H1 (cell line): ENCODE data around the gene DHRS7C.

Experiments used
- FOSL1 ChIP-seq: IDR thresholded peaks from 2 replicates; pipeline ENCODE4 v1.6.1; 2011; ENCODE audit warnings: mild to moderate bottlenecking, low read depth, low read length, moderate library complexity; ENCODE audit not compliant: insufficient read depth
- JUN ChIP-seq: IDR thresholded peaks from 2 replicates; pipeline ENCODE4 v1.6.1; 2011; ENCODE audit warnings: low read depth, mild to moderate bottlenecking, improper control_type of control experiment, low read length
- POLR2A ChIP-seq, 2 experiments: IDR thresholded peaks; 1 replicate in 1 of 2; 2 replicates in 1 of 2; pipeline ENCODE4 v1.6.1; 2011; ENCODE audit warnings: low read depth in 2 of 2, low read length in 2 of 2, mild to moderate bottlenecking in 2 of 2; ENCODE audit errors: control extremely low read depth in 1 of 2
- SP1 ChIP-seq: IDR thresholded peaks from 2 replicates; pipeline ENCODE4 v1.6.1; 2011; ENCODE audit warnings: low read depth, low read length
- YY1 ChIP-seq: IDR thresholded peaks from 2 replicates; pipeline ENCODE4 v1.6.1; 2011; ENCODE audit warnings: low read depth, mild to moderate bottlenecking, low read length
- ZNF274 ChIP-seq: IDR thresholded peaks from 2 replicates; pipeline ENCODE4 v1.7.0; 2012; ENCODE audit warnings: low read length, borderline replicate concordance; ENCODE audit errors: extremely low read depth
- TF ChIP-seq, protein P1 (sequence below), 3 experiments: IDR thresholded peaks; 1 replicate in 2 of 3; 2 replicates in 1 of 3; pipeline versions ENCODE4 v1.5.1 to v1.6.1; 2011; ENCODE audit warnings: low read length in 3 of 3, mild to moderate bottlenecking in 3 of 3, inconsistent platforms in 2 of 3, low read depth in 1 of 3, moderate library complexity in 1 of 3; ENCODE audit not compliant: insufficient read depth in 1 of 3; ENCODE audit errors: control extremely low read depth in 1 of 3

DNA sequence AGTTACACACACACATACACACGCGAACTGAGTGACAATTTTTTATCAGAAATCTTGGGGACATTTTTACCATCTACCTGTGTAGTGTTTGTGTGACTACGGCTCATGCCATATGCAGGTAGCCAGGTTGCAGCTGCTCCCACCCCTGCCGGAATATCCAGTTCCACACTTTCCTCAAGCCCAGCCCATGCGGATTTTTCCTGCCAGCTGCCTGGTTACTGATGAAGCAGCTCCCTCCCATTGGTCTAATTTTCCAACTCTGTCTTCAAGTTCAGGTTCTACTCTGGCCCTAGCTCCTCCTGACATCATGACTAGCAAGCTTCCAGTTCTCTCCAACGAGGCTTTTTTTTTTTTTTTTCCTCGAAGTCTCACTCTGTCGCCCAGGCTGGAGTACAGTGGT, 25.7 kb upstream of the DHRS7C start:
- TF ChIP-seq JUN (no peak), YY1 (no peak), FOSL1 (no peak), SP1 (peak; percentile 94), POLR2A (IDR thresholded peaks at IDR 0.05; ENCODE audit: control extremely low read depth in 1 of 2, low read depth in 2 of 2, low read length in 2 of 2) (no peak), ZNF274 (no peak)
- TF ChIP-seq, protein P1, sequence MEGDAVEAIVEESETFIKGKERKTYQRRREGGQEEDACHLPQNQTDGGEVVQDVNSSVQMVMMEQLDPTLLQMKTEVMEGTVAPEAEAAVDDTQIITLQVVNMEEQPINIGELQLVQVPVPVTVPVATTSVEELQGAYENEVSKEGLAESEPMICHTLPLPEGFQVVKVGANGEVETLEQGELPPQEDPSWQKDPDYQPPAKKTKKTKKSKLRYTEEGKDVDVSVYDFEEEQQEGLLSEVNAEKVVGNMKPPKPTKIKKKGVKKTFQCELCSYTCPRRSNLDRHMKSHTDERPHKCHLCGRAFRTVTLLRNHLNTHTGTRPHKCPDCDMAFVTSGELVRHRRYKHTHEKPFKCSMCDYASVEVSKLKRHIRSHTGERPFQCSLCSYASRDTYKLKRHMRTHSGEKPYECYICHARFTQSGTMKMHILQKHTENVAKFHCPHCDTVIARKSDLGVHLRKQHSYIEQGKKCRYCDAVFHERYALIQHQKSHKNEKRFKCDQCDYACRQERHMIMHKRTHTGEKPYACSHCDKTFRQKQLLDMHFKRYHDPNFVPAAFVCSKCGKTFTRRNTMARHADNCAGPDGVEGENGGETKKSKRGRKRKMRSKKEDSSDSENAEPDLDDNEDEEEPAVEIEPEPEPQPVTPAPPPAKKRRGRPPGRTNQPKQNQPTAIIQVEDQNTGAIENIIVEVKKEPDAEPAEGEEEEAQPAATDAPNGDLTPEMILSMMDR (IDR thresholded peaks at IDR 0.05; ENCODE audit: control extremely low read depth in 1 of 3, insufficient read depth in 1 of 3, low read depth in 1 of 3, low read length in 3 of 3): no peak
